IMR-90 (cell line): ENCODE data around the gene SSBP2. TPM values are rescaled to one million over a fixed set of nuclear protein-coding genes. Genes with fewer than 3 reads are reported as not detected.

Experiments
- ATAC-seq: fragments of 200-7000 bp; cut with Tn5 transposase; 2 replicates; pipeline ENCODE4 v1.9.1; 2020; ENCODE audit warnings: low read depth, mild to moderate bottlenecking, moderate library complexity
- BruUV-seq: library from RNA; stranded (reverse); fragments of 400-500 nt; replicated peaks from 2 replicates; lab custom pipeline; 2021; lab: Mats Ljungman, UMichigan
- CTCF ChIA-PET: fragments of 300-600 bp; formaldehyde crosslinking; extraction: SDS; loops from one replicate; lab custom pipeline; 2021; ENCODE audit warnings: antibody characterized with exemption; lab: Yijun Ruan, JAX
- POLR2A ChIA-PET: fragments of 300-600 bp; sonication (Branson Sonifier 250); formaldehyde crosslinking; loops from one replicate; lab custom pipeline; 2022; ENCODE audit warnings: antibody characterized with exemption; ENCODE audit not compliant: unreplicated experiment; lab: Charles Lee
- DNase-seq: peaks from one replicate; pipeline ENCODE4 v3.0.0; 2013
- H2AFZ ChIP-seq: replicated peaks from 2 replicates; pipeline ENCODE3; 2013; ENCODE audit warnings: low read length, mild to moderate bottlenecking; ENCODE audit not compliant: poor library complexity
- H2AK5ac ChIP-seq: 2 replicates; pipeline ENCODE4 v1.6.1; 2013; ENCODE audit warnings: low read depth, low read length, inconsistent platforms
- H2AK9ac ChIP-seq: replicated peaks from 2 replicates; pipeline ENCODE3; 2013; ENCODE audit warnings: mild to moderate bottlenecking, low read depth, low read length, moderate library complexity; ENCODE audit not compliant: poor library complexity
- H2BK120ac ChIP-seq: 2 replicates; pipeline ENCODE4 v1.6.1; 2013; ENCODE audit warnings: low read depth, low read length, inconsistent platforms
- H2BK15ac ChIP-seq: 3 replicates; pipeline ENCODE4 v1.6.1; 2013; ENCODE audit warnings: low read depth, low read length, inconsistent platforms
- H2BK20ac ChIP-seq: 2 replicates; pipeline ENCODE4 v1.6.1; 2013; ENCODE audit warnings: low read depth, mild to moderate bottlenecking, inconsistent platforms, low read length, moderate library complexity
- H2BK5ac ChIP-seq: 2 replicates; pipeline ENCODE4 v1.6.1; 2013; ENCODE audit warnings: mild to moderate bottlenecking, low read depth, low read length, inconsistent platforms; ENCODE audit not compliant: poor library complexity, severe bottlenecking
- H3K14ac ChIP-seq: replicated peaks from 2 replicates; pipeline ENCODE4 v1.6.1; 2013; ENCODE audit warnings: low read depth, low read length, inconsistent platforms
- H3K18ac ChIP-seq: 2 replicates; pipeline ENCODE4 v1.6.1; 2013; ENCODE audit warnings: low read depth, low read length, control low read depth
- H3K23ac ChIP-seq: 2 replicates; pipeline ENCODE4 v1.6.1; 2013; ENCODE audit warnings: low read depth, low read length, inconsistent platforms
- H3K27ac ChIP-seq: 2 replicates; pipeline ENCODE4 v1.5.1; 2013; ENCODE audit warnings: mild to moderate bottlenecking, control low read depth, low read length; ENCODE audit not compliant: insufficient read depth
- H3K27me3 ChIP-seq: 2 replicates; pipeline ENCODE4 v1.6.1; 2013; ENCODE audit warnings: low read length; ENCODE audit not compliant: control insufficient read depth, insufficient read depth
- H3K36me3 ChIP-seq: 2 replicates; pipeline ENCODE4 v1.6.1; 2013; ENCODE audit warnings: low read length, mixed read lengths; ENCODE audit not compliant: control insufficient read depth, insufficient read depth
- H3K4ac ChIP-seq: 2 replicates; pipeline ENCODE4 v1.6.1; 2013; ENCODE audit warnings: low read depth, low read length, inconsistent platforms
- H3K4me1 ChIP-seq: 2 replicates; pipeline ENCODE4 v1.6.1; 2013; ENCODE audit warnings: low read length, mixed read lengths; ENCODE audit not compliant: control insufficient read depth, insufficient read depth
- H3K4me2 ChIP-seq: 2 replicates; pipeline ENCODE4 v1.6.1; 2013; ENCODE audit warnings: low read depth, mild to moderate bottlenecking, control low read depth, low read length, moderate library complexity
- H3K4me3 ChIP-seq: 2 replicates; pipeline ENCODE4 v1.5.1; 2013; ENCODE audit warnings: low read depth, mild to moderate bottlenecking, control low read depth, low read length, moderate library complexity; ENCODE audit not compliant: insufficient read depth
- H3K56ac ChIP-seq: 2 replicates; pipeline ENCODE4 v1.6.1; 2013; ENCODE audit warnings: low read length, inconsistent platforms; ENCODE audit not compliant: insufficient read depth; ENCODE audit errors: extremely low read depth
- H3K79me1 ChIP-seq, 2 experiments: 2 replicates each; pipeline ENCODE4 v1.6.1; 2013; ENCODE audit warnings: low read length in 2 of 2, inconsistent platforms in 1 of 2, low read depth in 1 of 2
- H3K9ac ChIP-seq: 2 replicates; pipeline ENCODE4 v1.6.1; 2013; ENCODE audit warnings: low read depth, low read length, control low read depth
- H3K9me1 ChIP-seq: 2 replicates; pipeline ENCODE4 v1.6.1; 2013; ENCODE audit warnings: low read length, inconsistent platforms; ENCODE audit not compliant: insufficient read depth
- H3K9me3 ChIP-seq: 2 replicates; pipeline ENCODE4 v1.6.1; 2013; ENCODE audit warnings: low read length; ENCODE audit not compliant: control insufficient read depth, insufficient read depth
- H4K20me1 ChIP-seq: 2 replicates; pipeline ENCODE4 v1.6.1; 2013; ENCODE audit warnings: low read length, inconsistent platforms; ENCODE audit not compliant: insufficient read depth
- H4K5ac ChIP-seq: 2 replicates; pipeline ENCODE4 v1.6.1; 2013; ENCODE audit warnings: mild to moderate bottlenecking, low read depth, low read length, control low read depth
- H4K8ac ChIP-seq, 2 experiments: 2 replicates each; pipeline ENCODE4 v1.6.1; 2013; ENCODE audit warnings: low read depth in 2 of 2, low read length in 2 of 2, control low read depth in 1 of 2, inconsistent platforms in 1 of 2
- H4K91ac ChIP-seq: 2 replicates; pipeline ENCODE4 v1.6.1; 2013; ENCODE audit warnings: low read depth, low read length, inconsistent platforms; ENCODE audit not compliant: insufficient read depth
- BHLHE40 ChIP-seq: fragments of 150-350 bp; IDR thresholded peaks from 2 replicates; pipeline ENCODE4 v1.6.1; 2016; ENCODE audit warnings: mild to moderate bottlenecking, low read depth, low read length
- CEBPB ChIP-seq: IDR thresholded peaks from 2 replicates; pipeline ENCODE4 v1.6.1; 2012; ENCODE audit warnings: low read depth, low read length, improper control_type of control experiment
- CHD1 ChIP-seq: IDR thresholded peaks from 2 replicates; pipeline ENCODE4 v1.6.1; 2012; ENCODE audit warnings: low read depth, low read length, improper control_type of control experiment
- CTCF ChIP-seq: conservative IDR thresholded peaks from 2 replicates; pipeline ENCODE4 v1.5.1; 2012; ENCODE audit warnings: mild to moderate bottlenecking, low read depth, low read length, improper control_type of control experiment
- ELK1 ChIP-seq: fragments of 150-350 bp; IDR thresholded peaks from 2 replicates; pipeline ENCODE4 v1.6.1; 2016; ENCODE audit warnings: low read depth, mild to moderate bottlenecking, low read length, moderate library complexity, borderline replicate concordance
- FOS ChIP-seq: fragments of 150-350 bp; IDR thresholded peaks from 2 replicates; pipeline ENCODE4 v1.6.1; 2016; ENCODE audit warnings: low read depth, low read length
- MAFK ChIP-seq: IDR thresholded peaks from 2 replicates; pipeline ENCODE4 v1.6.1; 2012; ENCODE audit warnings: low read depth, low read length, improper control_type of control experiment
- MAZ ChIP-seq: IDR thresholded peaks from 2 replicates; pipeline ENCODE4 v1.6.1; 2012; ENCODE audit warnings: low read depth, mild to moderate bottlenecking, low read length, improper control_type of control experiment, moderate library complexity, borderline replicate concordance
- MXI1 ChIP-seq: IDR thresholded peaks from 2 replicates; pipeline ENCODE4 v1.6.1; 2012; ENCODE audit warnings: low read depth, mild to moderate bottlenecking, low read length, moderate library complexity, borderline replicate concordance
- NFE2L2 ChIP-seq: fragments of 150-350 bp; IDR thresholded peaks from 2 replicates; pipeline ENCODE4 v1.6.1; 2016; ENCODE audit warnings: low read depth, mild to moderate bottlenecking, low read length
- POLR2A ChIP-seq: IDR thresholded peaks from 2 replicates; pipeline ENCODE4 v1.6.1; 2012; ENCODE audit warnings: mild to moderate bottlenecking, low read depth, low read length
- RAD21 ChIP-seq: IDR thresholded peaks from 2 replicates; pipeline ENCODE4 v1.6.1; 2012; ENCODE audit warnings: low read length, improper control_type of control experiment
- RCOR1 ChIP-seq: IDR thresholded peaks from 2 replicates; pipeline ENCODE4 v1.6.1; 2012; ENCODE audit warnings: mild to moderate bottlenecking, low read length, improper control_type of control experiment; ENCODE audit not compliant: insufficient replicate concordance
- RFX5 ChIP-seq: IDR thresholded peaks from 2 replicates; pipeline ENCODE4 v1.8.0; 2012; ENCODE audit warnings: low read depth, mild to moderate bottlenecking, low read length, moderate library complexity
- SMC3 ChIP-seq: fragments of 150-350 bp; IDR thresholded peaks from 2 replicates; pipeline ENCODE4 v1.6.1; 2016; ENCODE audit warnings: low read depth, mild to moderate bottlenecking, antibody characterized with exemption, low read length, moderate library complexity
- USF2 ChIP-seq: fragments of 150-350 bp; IDR thresholded peaks from 2 replicates; pipeline ENCODE4 v1.6.1; 2017; ENCODE audit warnings: mild to moderate bottlenecking, antibody characterized with exemption, low read length, low read depth
- dilution Hi-C: fragments of 300-500 bp; cut with HindIII; formaldehyde crosslinking; loops from one replicate; pipeline ENCODE4 v1.14.3; 2018; ENCODE audit warnings: low sequenced_read_pairs; ENCODE audit not compliant: unreplicated experiment
- in situ Hi-C: fragments of 300-500 bp; cut with MboI; formaldehyde crosslinking; loops from 3 replicates; pipeline ENCODE4 v1.14.3; 2019; ENCODE audit warnings: low sequenced_read_pairs, inconsistent platforms, mixed read lengths
- intact Hi-C: fragments of 100-400 bp; cut with micrococcal nuclease; formaldehyde crosslinking; loops from 2 replicates; pipeline ENCODE4 v1.10.0; 2022
- polyA plus RNA-seq, 3 experiments: library from polyadenylated mRNA; depleted of rRNA; stranded (reverse); fragments of >200 nt; gene quantifications; 2 replicates each; pipeline ENCODE4 v1.2.3, GENCODE V29; 2012; ENCODE audit warnings: low replicate concordance in 1 of 3
- total RNA-seq: library from RNA; depleted of rRNA; stranded (reverse); fragments of >200 nt; gene quantifications from 2 replicates; pipeline ENCODE4 v1.2.3, GENCODE V29; 2012

SSBP2 gene
- total and polyA plus RNA-seq, 2 of the 4 experiments (the other 2 are of a cell fraction): 38.4 to 42.7 TPM

GRCh38 chr5:81756016-81756415 is 5.1 kb upstream of the SSBP2 start:
- no peaks in the 10 kb centered on the region for H4K20me1 ChIP-seq
- H2BK5ac ChIP-seq: no peak overlapping the region
- no peak overlapping the region for H4K8ac ChIP-seq
- H4K91ac ChIP-seq: no peak overlapping the region
- peaks cover 4% of the 10 kb centered on the region for H3K4me1 ChIP-seq
- H3K9me3 ChIP-seq: no peaks in the 10 kb centered on the region
- H2AFZ ChIP-seq: no peak overlapping the region
- H3K27ac ChIP-seq: no peak overlapping the region
- no peaks in the 10 kb centered on the region for H3K79me1 ChIP-seq
- no peak overlapping the region for H2AK5ac ChIP-seq
- POLR2A ChIA-PET: no interaction called here
- H3K36me3 ChIP-seq: no peaks in the 10 kb centered on the region
- BruUV-seq: no TSS peak
- H2BK120ac ChIP-seq: no peak overlapping the region
- H3K27me3 ChIP-seq: no peaks in the 10 kb centered on the region
- no peak overlapping the region for H3K56ac ChIP-seq
- no peak overlapping the region for H2BK20ac ChIP-seq
- no peak overlapping the region for H4K5ac ChIP-seq
- intact Hi-C loops: loop anchor here (10.0 kb wide), 1 partner anchor 451 kb away; the partner anchor contains the start of gene ZCCHC9
- CTCF ChIA-PET: interaction anchor here (0.6 to 2.6 kb wide), 5 partner anchors 16 to 255 kb away, joined by 3 to 10 read pairs (median 5); no protein-coding TSS in a partner anchor
- no peak for ATAC-seq
- no peak overlapping the region for H2AK9ac ChIP-seq
- no peak overlapping the region for H3K14ac ChIP-seq
- H3K9ac ChIP-seq: no peak overlapping the region
- H2BK15ac ChIP-seq: no peak overlapping the region
- H3K23ac ChIP-seq: no peak overlapping the region
- no peak overlapping the region for H3K18ac ChIP-seq
- no peak overlapping the region for H3K4me2 ChIP-seq
- no peak overlapping the region for H3K4me3 ChIP-seq
- dilution Hi-C loops: no loop called here
- TF ChIP-seq MAZ (no peak), USF2 (no peak), FOS (no peak), MXI1 (no peak), BHLHE40 (no peak), NFE2L2 (no peak), POLR2A (no peak), CEBPB (no peak), RCOR1 (no peak), ELK1 (no peak), SMC3 (no peak), MAFK (no peak), CTCF (no peak), RAD21 (no peak), CHD1 (no peak), RFX5 (no peak)
- H3K4ac ChIP-seq: no peak overlapping the region
- no peak for DNase-seq
- in situ Hi-C loops: loop anchor here (5.0 to 25.0 kb wide), 2 partner anchors 96 to 406 kb away; no protein-coding TSS in a partner anchor
- peaks cover 5% of the 10 kb centered on the region for H3K9me1 ChIP-seq
